HG03460 (cell line): ENCODE measurements around the gene TFAP2A.

Experiments used
- ATAC-seq: cut with Tn5 transposase; IDR thresholded peaks from one replicate; pipeline ENCODE4 v1.9.1; 2021; ENCODE audit not compliant: unreplicated experiment

Gene TFAP2A

DNA sequence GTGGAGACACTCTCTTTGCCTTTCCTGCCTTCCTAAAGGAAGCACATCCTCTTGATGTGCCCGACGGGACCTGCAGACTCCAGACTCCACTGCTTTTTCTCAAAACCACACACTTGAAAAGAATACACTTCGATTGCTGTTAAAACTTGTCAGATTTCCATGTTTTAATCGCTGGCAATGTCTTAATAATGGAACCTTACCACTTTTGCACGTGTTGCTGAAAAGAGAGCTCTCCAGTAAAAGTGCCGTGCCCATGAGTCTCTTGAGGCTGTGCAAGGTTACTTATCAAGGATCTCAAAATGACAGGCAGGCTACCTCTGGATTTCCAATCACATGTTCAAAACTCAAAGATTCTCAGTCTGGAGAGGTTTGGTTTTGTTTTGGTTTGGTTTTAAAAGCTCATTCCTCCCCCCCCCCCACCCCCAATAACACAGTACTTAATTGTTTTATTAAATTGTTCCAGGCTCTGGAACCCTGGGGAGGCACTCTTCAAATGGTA is 12.0 kb upstream of the TFAP2A start:
- no peak for ATAC-seq

DNA sequence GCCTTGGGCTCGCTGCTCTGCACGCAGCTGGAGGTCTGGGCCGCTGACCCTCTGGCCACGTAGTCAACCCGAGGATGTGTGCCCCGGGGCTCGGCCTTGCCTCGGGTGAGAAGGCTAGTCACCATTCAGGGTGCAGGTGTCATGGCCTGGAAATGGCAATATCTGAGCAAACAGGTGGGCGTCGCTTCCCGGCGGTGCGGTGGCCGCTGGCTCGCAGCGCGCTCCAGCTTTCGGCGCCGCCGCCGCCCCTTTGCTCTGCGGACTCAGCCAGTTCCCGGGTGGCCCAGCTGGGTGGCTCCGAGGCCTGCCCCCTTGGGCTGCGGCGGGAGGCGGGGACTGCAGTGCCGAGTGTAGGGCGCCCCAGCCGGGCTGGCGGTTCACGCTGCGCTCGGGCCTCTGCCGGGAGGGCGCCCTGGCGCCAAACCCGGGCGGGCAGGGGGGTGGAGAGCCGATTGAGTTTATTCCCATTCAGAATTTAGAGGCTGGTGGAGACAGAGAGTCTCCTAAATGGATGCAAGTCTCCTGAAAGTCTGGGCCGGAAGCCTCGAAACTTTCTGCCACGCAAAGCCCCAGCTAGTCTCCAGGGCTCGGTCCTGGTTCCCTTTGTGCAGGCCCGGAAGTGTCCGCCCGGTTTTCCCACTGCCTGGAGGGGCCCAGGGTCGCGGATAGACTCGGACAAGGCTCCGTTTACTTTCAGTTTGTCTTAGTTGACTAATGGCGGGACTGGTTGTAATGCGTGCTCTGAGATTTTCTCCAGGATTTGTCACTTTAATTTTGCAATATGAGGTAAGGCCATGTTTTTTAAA is 11.3 kb upstream of the TFAP2A start:
- no peak for ATAC-seq

DNA sequence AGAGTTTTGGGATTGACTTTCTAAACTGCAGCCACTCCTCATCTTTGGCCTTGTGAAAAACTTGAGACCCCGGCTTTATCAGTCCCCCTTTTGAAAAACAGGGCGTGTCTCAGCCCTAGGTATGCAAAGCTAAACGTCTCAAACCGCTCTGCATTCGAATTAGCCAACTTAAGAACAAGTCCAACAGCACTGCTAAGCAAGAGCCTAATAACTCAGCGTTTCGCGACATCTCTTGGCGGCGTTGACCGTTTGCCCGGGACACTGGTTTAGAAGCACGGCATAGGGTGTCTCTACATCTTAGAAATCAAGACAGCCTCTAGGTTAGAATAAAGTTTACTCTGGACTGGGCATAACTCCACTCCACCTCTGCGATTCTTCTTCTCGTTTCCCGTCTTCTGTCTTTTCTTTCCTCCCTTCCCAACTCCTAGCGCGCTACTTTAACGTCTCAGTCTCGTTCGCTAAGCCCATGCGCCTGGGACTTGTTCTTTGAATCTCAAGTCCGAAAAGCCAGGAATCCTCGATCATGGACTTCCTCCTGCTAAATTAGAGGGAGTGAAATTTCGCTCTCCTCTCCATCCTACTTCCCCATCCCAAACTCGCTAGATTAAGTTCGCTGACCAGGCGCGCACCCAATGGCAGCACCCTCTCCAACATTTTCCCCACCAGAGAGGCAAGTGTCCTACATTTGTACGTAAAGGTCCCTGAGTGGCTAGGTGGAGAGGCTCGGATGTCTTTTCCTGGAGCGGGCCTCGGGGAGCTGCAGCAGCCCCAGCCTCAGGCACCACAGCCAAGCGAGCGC is 10.5 kb upstream of the TFAP2A start:
- ATAC-seq, result no peak

DNA sequence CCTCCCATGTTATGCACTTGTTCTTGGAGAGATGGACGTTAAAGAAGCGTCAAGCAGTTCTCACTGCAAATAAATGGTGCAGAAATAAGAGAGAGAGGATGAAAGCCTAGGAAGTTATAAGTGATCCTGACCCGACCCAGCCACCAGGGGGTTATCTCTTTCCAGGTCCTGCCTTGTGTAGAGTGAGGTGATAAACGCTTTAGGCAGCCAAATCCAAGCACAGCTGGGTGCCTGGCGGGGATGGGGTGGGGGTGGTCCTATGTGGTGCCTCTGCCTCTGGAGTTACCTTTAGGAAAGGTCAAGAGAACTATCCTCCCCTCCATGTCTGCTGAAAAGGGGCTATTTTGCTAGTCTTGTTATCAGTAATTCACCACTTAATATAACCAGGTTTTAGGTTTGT is 9.2 kb upstream of the TFAP2A start:
- no peak for ATAC-seq

DNA sequence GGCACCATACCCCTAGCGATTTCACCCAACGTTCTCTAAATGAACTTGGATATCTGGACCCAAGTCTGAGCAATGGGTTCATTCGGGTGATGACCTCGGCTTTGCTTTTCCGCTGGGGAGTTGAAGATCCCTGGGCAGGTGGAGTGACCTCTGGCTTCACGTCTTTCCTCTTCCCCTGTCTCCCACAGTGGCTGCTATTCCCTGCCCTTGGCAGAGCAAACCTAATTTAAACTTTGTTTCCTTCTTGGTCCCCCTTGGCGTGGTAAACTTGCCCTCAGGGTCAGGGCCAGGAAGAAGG is 7.8 kb upstream of the TFAP2A start:
- no peak for ATAC-seq

DNA sequence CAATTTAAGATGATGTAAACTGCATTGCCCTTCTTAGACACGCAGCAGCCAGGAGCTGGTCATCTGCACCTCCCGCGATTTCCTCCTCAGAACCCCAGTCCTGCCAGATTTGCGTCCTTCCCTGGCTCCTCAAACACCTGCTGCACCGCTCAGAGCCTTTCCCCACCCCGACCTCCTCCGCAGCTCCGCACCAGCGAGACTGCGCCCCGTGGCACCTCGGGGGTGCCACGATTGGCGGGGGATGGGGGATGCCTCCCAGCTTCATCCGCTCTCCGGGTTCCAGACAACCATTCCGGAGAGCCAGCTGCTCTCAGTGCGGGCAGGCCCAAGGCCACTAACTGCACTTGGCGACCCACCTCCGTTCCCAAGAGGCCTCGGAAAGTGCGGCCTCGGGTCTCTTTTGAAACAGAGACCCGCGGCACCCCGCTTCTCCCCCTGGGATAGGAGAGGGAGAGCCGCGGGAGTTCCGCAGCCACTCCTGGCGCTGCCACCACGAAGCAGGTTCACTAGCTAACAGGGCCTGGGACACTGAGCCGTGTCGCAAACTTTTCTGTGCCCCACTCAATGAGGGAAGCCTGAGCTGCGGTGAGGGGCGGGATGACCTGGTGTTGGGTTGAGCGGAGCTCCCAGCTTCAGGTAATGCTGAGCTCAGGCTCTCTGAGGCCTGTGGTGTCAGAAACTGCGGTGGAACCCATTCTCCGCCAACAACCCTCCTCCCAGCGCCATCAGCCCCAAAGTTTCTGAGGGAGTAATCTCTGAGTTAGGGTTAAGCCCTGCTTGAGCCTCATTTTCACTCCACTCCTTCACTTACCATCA is 7.3 kb upstream of the TFAP2A start:
- ATAC-seq, result no peak

DNA sequence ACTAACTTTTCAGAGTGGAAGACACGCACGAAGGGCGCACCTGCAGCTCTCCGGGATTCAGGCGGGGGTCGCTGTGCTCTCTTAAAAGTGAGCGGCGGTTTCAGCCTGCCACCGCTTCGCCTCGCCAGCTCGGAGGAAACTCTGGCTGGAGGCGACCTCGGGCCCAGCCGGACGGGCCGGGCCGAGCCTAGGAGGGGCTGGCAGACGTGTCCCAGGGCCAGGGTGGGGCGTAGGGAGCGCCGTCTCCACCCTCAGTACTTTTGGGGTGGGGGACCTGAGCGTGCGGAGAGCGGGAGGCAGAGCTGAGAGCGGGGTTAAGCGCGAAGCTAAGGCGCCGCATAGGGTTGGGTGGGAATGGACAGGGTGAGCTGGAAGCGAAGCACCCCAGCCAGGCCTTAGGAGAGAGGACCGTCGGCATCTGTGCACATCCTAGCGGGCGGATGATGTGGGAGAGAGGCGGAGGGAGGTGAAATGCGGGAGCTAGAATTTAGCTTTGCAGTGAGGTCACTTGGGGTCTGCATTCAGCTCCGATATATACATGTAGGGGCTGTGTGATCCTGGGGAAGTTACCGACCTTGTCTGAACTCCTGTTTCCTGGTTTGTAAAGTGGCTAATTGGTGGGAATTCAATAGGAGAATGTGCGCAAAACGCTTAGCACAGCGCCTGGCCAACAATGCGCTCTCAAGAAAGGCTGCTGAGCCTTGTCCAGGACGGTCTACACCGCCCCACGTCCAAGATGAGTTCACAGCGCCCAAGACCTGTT is 6.5 kb upstream of the TFAP2A start:
- no peak for ATAC-seq

DNA sequence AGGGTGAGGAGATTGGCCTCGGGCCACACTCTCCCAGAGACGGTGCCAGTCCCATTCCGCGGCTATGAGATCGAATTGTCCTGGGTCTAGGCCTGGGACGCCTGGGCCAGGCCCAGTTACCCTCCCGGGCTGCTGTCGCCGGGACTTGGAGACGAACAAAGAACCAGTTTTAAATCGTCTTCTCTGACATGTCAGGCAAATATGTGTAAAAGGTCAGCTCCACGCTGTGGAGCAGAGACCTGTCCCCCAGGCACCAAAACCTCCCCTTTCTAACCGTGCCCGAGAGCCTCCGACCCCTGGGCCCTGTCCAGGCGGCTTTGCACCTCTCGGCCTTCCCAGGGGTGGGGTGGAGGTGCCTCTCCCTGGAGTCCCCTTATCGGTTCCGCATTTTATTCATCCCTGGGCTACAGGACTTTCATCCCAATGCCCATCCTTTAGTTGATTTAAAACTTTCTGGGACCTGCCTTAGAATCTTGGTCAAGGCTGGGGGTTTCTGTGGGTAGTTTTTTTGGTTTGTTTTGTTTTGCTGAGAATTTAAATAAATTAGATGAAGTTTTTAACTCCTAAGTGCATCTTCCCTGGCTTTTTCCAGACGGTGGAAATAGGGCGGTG is 5.8 kb upstream of the TFAP2A start:
- no peak for ATAC-seq

DNA sequence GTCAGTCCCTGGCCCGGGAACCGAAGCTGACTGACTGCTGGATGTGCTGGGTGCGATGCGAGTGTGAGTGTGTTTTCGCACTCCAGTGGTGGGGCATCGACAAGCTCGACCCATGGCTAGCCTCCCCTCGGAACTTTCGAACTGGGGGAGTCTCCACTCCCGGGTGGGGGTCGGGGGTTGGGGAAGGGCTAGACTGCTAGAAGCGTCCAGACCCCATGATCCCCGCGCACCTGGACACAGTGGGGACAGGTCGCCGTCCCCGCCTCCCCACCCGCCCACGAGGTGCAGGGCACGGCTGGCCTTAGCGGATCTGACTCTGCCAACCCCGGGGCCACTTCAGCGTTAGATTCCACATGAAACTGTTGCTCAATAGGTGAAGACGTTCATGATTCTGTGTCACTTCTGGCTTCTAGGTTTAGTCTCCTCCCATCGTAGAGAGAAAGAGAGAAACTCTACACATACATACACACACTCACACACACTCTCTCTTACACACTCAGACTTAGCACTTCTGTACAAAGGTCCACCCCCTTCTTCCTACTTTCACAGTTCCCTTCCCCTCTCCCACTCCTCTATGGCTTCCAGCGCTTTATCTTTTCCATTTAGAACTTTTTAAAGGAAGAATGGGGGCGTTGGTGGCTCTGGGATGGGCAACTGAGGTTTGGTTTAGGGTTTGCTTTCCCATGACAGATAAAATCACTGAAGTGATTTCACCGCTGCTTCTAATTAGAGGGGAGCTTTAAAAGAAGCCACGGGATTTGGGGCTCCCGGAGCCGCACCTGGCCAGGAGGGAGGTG is 5.1 kb upstream of the TFAP2A start:
- no peak for ATAC-seq

DNA sequence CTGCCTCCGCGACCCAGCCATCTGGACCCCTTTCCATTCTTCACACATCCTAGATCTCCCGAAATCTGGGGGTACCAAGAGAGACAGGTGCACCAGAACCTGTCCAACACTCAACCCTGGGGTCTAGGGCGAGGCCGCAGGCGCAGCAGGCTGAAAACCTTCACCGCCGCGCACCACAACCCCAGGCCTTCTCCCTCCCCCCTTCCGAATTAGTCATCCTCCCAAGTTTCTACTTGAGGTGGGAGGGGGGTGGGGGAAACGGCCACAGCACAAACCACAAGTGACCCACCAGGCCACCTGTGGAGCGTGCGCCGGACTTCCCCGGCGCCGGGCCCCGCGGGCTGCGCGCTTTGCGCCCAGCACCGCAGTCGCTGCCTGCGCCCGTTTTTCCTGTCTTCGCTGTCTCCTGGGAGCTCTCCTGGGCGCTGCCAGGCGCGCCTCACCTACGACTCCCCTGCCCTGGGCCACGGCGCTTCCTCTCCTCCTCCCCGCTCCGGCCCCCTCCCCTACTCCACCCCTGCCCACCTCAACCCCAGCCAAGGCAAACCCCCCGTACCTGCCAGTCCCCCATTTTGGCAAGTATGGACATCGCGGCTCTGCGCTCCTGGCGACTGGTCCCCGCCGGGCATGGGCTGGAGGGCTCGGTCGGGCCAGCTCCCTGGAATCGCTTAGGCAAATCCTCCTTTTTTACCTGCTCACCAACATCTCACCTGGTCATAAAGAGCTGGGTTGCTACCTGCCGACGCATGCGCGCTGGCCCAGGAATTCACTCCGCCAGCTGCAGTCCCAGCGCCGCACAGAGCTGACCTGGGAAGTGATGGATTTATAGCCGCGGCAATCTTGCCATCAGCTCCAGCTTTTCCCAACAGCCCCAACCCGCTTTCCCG is 4.2 kb upstream of the TFAP2A start:
- no peak for ATAC-seq

DNA sequence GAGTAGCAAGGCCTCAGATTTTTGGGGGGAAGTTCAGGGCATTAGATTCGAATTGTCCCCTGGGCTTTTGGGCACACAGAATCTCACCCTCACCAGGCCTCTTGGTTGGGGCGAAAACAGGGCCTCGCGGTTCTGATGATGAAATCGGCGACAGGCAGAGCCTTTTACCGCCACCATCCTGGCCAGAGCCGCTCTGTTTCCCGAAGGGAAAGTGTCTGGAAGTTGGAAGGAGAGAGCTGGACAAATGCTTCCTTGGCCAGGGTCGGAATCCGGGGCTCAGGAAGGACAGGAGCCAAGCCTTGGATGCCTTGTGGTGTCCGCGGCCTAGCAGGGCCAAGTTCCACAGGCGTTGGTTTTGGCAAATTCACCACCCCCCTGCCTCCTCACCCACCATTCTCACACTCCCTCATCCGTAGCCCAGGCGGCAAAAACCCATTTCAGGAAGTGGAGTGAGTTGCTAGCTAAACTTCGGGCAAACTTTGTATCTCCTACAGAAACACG is 3.5 kb upstream of the TFAP2A start:
- no peak for ATAC-seq

DNA sequence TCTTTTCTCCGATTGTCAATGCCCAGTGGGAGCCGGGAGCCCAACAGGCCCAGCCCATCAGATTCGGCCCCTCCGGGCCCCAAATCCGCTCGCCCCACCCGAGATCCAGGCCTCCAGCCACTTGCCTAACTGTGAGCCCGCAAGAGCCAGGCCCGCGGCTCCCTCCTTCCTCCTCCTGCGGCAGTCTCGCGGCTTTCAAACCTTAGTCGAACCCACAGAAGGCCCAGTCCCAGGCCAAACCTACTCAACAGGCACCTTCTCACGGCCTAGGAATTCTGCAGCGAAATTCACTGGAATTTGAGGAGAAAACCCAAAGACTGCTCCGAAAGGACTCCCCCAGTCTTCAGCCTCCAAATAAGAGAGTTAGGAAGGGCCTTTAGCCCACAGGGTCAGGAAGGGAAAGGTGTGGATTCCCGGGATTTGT is 2.8 kb upstream of the TFAP2A start:
- ATAC-seq, result no peak

DNA sequence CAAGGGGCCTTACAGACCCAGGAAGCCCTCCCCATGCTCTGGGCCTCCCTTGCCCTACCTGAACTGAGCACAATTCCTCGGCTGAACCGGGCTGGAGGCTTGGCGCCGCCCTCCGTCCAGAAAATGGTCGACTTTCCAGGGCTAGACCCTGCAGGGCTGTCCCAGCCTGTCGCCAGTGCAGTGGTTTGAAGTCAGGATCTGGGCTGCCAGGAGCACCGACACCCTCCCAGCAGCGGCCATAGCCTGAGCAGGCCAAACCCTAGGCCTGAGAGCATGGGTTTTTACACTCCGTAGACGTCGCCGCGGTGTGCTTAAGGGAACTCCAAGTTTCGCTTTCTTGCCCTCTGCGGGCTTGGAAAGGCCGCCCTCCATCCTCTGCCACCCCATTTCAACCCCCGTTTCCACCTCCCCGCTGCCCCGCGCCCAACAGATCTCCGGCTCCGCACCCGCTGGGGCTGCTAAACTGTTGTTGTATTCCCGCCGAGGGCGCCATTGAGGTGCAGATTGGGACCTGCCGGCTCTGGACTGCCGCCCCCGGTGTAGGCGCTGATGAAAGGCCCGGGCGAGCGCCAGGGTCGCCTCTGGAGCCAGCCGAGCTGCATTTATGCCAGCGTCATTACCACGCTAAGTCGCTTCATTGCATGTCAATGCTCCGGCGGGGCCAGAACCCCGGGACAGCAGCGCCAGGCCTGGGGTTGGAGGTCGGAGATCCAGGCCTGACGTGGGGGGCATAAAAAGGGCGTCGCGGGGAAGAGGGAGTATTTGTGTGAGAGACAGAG is 2.2 kb upstream of the TFAP2A start:
- ATAC-seq, result no peak

DNA sequence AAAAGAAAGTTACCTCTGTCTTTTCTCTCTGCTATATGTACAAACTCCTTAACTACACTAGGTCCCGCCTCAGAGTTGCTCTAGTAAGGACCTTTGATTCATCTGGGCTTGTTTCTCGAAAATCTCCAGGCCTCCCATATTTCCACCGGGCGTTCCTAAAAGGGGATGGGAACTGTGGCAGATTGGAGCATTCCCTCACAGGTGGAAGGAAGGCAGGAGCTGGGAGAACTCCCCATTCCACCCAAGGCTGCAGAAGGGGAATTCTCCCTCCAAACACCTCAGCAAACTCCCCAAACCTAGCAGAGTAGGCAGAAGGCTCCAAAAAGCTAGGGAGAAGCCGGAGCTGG is 1.6 kb upstream of the TFAP2A start:
- no peak for ATAC-seq

DNA sequence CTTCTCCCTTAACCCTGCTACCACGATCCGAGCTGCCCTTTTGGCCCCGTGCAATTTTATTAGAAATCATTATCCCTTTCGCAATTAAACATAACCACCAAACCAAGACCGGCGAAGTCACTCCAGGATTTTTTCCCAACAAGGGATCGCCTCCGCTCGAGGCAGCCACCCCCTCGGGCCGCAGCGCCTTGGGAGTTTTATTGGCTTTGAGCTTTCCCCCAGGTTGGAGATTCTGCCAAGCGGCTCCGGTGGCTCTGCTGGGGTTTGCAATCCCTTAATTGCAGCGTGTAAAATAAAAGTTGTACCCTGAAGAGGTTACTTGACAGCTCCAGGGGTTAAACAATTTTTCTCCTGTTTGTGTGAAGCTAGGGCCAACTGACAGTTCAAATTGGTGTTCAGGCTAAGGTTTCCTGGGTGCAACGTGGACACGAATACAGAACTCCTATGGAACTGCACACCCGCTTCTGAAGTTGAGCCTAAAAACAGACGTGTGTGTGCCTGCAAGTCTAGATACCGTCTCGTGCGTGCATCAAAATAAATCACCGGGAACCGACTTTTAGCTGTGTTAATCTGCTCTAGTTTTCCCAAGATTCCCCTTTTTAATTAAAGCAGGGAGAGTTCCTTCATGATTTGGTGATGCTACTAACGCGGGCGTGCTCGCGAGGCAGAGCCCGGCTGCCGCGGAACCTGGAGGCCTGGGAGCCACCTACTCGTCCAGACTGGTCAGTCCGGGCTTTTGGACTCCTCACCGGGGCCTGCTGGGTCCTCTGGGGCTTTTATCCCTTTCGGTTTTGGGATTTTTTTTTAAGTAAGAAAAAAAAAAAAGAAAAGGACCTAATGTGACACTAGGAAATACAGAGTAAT is 975 bp upstream of the TFAP2A start:
- ATAC-seq, result no peak

DNA sequence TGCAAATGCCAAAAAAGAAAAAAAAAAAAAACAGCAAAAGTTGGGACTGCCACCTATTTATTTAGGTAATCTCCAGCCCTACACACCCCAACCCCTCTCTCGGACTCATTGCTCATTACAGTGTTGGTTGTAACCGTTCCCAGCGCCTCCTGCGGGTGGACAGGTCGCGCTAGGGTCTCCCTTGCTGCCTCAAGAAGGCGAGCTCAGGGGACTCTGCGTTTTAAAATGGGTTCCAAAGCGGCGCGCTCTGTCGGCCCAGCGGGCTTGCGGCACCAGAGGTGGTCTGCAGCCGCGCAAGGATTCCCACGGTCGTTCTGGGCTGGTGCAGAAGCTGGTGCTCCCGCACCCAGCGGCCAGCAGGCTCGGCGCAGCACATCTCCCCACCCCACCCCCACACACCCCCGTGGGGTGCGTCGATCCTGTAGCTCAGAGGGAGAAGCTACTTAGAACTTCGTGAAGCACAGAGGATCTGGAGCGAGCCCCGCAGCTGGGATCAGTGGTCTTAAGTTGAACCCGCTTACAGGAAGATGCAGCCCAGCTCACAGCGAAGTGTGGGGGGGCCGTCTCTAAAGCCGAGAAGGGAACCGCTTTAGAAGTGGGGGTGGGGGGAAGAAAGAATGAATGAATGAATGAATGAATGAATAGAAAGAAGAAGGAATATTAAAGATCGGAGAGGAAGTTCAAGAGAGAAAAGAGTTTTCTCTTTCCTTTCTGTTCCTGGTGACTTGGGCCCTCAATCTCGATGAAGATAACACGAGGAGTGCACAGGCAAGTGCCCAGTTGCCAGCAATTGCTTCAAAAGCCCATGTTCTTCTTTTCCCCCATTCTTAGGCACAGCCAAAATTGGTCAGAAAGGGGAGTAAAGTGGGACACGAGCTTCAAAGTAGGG is 780 bp downstream of the TFAP2A start:
- ATAC-seq, result no peak
